ENCODE measurements around the gene RTL5.

RTL5 gene

GRCh38 chrX:72107841-72108595 is 23.7 kb downstream of the RTL5 start:
- DNase-seq, result no peak

DNA sequence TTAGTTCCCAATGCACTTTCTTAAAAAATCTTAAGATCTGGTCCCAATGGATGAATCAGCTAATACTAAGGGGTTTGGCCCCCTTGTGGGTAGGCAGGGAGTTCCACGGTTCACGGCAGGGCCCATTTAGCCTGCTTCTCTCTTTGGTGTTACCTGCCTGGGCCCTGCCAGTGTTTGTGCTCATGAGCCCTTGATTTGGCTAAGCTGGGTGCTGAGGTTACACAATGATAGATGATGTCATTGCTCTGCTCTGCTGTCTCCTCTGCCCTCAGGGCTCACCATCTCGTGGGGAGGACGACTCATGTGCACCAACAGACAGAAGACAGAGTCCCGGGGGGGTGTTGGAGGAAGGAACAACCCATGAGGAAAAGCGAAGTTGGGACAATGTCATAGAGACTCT is 24.4 kb downstream of the RTL5 start:
- DNase-seq, result no peak

GRCh38 chrX:72105436-72105835 is 26.3 kb downstream of the RTL5 start:
- DNase-seq, result peak; percentile 77

- no peak for DNase-seq
Observed at GRCh38 chrX:72102760-72103159, 29.0 kb downstream of the RTL5 start.

DNA sequence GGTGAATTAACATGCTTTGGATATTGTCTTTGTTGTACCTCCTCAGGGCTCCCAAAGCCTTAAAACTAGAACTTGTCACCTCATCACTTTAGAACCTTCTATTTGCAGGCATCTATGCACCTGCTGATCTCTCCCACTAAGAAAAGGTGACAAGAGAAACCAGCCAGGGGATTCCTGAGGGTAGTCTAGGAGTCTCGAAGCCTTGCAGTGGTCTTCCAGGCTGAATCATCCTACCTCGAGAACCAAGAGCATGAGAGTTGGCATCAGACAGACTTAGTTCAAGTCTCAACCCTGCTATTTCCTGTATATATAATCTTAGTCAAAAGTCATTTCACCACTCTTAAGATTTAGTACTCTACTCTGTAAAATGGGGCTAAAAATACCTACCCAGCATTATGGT is 29.6 kb downstream of the RTL5 start:
- no peak for DNase-seq

- no peak for DNase-seq
Observed at GRCh38 chrX:72101597-72102037, 30.1 kb downstream of the RTL5 start.

DNA sequence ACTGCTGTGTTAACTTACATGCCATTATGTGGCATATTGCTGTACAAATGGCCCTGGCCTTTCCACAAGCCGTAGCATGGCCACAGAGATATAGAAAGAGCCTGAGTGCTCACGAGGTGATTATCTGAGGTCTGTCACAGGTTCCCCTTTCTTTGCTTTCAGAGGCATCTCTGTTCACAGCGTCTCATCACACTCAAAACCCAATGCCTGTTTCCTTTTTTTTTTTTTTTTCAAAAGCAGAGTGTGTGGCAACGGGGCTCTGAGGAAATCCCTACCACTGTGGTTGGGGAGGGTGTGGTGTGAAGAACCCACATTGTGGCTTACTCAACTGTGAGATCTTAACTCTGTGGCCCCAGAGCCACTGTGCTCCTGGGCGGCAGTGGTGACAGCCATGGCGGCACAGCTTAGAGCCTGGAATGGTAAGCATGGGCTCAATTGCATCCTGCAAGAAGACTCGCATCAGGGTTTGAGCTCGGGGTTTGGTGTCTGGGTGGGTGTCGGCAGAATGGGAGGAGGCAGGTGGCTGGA is 30.8 kb downstream of the RTL5 start:
- DNase-seq, result peak; percentile 85

GRCh38 chrX:72100051-72100755 is 31.5 kb downstream of the RTL5 start:
- DNase-seq, result peak; percentile 62

GRCh38 chrX:72097098-72097497 is 34.6 kb downstream of the RTL5 start:
- DNase-seq, result no peak

- no peak for DNase-seq
Observed at GRCh38 chrX:72095370-72095769, 36.3 kb downstream of the RTL5 start.

GRCh38 chrX:72094894-72095293 is 36.8 kb downstream of the RTL5 start:
- DNase-seq, result peak; percentile 88

DNA sequence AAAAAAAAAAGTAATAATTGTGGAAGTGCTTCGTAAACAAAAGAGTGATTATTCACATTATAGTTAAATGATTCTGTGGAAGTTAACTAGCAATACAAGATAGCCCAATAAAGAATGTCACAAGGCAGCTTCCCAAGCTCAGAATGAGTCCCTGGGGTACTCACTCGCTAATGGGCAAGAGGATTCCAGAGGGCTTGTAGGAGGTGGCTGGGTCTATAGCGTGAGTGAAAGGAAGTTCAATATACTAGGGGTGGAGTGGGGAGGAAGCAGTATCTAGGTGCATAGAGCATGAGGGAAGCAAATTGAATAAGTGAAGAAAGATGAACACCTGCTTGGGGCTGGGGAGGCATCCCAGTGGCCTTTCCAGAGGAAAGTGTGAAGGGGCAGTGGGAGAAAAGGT is 42.5 kb downstream of the RTL5 start:
- no peak for DNase-seq

DNA sequence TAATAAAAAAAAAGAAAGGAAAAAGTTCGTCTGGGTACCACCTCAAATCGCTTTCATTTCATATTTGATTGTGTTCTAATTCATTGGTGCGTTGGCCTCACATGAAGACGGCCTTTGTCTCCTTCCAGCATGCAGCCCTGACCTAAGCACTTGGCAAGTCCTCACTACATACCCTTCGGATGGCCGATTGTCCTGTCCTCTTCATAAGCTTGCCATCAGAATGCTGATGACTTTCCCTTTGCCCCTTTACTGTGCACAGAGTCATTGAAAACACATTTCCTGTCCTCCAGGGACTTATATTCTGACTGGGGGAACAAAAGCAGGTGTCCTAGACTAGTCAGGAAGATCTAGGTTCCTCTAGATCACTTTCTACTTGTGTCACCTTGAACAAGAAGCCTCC is 43.0 kb downstream of the RTL5 start:
- DNase-seq, result no peak

GRCh38 chrX:72086995-72087394 is 44.7 kb downstream of the RTL5 start:
- no peak for DNase-seq

GRCh38 chrX:72084114-72084513 is 47.6 kb downstream of the RTL5 start:
- no peak for DNase-seq

DNA sequence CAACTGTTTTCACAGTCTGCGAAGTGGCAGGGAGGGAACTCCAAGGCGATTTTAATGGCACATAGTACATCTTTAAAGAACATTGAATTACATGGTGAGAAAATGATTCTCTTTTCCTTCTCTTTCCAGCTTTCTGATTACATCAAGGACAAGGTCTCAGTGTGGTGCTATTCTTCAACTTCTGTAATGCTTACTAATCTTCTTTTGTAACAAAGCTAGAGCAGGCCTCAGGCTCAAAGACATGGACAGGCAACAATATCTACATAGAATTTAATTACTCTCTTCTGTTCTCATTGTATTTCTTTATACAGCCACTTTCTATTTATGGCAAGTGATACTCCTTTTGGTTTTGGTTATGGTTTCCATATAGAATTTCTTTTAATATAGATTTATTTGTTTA is 48.4 kb downstream of the RTL5 start:
- DNase-seq, result no peak

DNA sequence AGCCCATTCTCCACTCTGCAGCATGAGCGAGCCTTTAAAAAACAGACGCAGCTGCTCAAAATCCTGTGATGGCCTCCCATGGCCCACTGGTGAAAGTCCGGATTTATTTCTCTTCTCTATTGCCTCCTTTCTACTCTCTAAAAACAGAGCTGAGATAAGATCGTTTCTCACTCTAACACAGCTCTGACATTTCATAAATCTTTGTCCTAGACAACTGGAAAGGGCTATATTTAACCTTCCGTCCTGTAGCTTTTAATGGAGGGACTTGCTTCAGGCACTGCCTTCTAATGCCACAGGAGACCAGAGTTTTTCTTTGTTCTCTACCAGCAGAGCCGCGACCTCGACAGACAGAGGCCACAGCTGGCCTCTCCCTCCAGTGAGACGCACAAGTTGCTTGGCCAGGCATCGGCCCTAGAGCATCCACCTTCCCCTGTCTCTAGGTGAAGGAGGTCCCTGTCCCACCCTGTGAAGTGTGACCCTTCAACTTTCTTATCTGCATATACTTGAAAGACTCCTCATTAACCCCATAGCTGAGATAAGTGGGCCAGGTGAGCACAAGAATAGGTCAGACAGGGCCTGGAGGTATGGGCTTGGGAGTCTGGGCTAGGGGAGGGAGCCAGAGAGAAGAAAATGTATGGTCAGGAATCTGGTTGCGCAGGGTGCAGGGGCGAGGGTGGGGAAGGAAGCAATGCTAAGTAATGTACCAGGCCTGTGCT is 50.0 kb downstream of the RTL5 start:
- no peak for DNase-seq

- no peak for DNase-seq
Observed at GRCh38 chrX:72080800-72081199, 50.9 kb downstream of the RTL5 start.

DNA sequence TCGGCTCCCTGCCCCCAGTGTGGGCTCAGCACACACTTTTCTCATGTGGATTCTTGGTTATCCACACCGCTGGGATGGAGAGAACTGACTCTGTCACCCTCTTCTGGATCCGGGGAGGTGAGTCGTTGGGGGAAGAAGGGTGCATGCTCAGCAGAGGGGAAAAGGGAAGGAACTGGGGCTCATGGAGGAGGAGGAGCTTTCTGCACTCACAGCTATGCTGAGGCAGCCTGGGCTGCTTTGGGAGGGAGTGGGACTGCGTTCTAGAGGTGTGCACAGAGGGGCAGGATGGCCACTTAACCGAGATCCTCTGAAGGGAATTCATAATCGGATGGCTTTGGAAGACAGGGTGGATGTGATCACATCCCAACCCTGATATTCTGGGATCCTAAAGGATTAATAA is 51.6 kb downstream of the RTL5 start:
- no peak for DNase-seq

DNA sequence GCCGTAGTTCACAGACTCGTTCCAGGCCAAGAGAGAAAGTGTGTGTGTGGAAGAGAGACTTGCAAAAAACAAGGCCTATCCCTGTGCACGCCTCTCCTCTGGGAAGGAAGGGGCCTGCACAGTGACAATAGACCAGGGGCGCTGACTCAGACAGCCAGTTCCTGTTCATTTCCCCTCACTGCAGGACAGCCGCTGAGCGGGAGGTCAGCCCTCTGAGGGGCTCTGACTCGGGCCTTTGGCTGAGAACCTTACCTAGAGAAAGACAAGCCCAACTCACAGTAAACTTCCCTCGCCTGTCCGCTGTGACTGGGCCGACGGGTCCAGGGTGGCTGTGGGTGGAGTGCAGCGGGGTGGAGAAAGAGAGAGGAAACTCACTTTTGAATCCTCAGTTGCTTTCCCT is 52.1 kb downstream of the RTL5 start:
- no peak for DNase-seq

DNA sequence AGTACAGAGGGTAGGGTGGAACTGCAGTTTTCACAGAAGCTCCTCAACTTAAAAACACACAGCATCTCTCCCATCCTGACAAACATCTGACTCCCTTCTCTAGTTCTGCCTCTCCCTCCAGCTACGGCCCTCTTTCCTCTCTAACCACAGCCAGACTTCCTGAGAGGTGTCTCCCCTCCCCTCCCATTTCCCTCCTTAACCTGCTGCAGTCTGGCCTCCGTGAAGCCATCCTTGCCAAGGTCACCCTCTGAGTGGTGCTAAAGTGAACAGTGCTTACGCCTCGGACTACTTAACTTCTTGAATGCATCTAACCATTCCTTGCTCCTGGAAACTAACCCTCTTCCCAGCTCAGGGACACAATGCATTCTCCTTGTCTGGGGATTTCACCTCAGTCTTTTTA is 53.3 kb downstream of the RTL5 start:
- no peak for DNase-seq

All from activated effector memory CD4-positive, alpha-beta T cell treated with anti-CD3 and anti-CD28 coated beads, Interleukin-2, amount 50 U/mL, for 16 hours (primary cell).